Spinal cord (tissue), 10 donors: Measurements from ENCODE around the gene CAPZA1. TPM values are rescaled to one million over a fixed set of nuclear protein-coding genes. Genes with fewer than 3 reads are reported as not detected.

Experiments
- DNase-seq, 6 donors: peaks; one replicate each; pipeline versions ENCODE4 v3.0.0 to v3.0.0-alpha.2; 2013 to 2015; ENCODE audit warnings: low spot score in 6 of 6, low read depth in 4 of 6
- H3K27ac ChIP-seq: one replicate; pipeline ENCODE4 v1.5.1; 2013; ENCODE audit warnings: low read depth, low read length, control low read depth
- H3K27me3 ChIP-seq: one replicate; pipeline ENCODE4 v1.6.1; 2013; ENCODE audit warnings: low read length; ENCODE audit not compliant: control insufficient read depth, insufficient read depth
- H3K36me3 ChIP-seq: one replicate; pipeline ENCODE4 v1.6.1; 2013; ENCODE audit warnings: low read length; ENCODE audit not compliant: control insufficient read depth, insufficient read depth
- H3K4me1 ChIP-seq: one replicate; pipeline ENCODE4 v1.6.1; 2013; ENCODE audit warnings: low read length; ENCODE audit not compliant: control insufficient read depth, insufficient read depth
- H3K4me3 ChIP-seq: one replicate; pipeline ENCODE4 v1.5.1; 2013; ENCODE audit warnings: low read depth, low read length, control low read depth
- H3K9me3 ChIP-seq: one replicate; pipeline ENCODE4 v1.6.1; 2013; ENCODE audit warnings: low read length; ENCODE audit not compliant: control insufficient read depth, insufficient read depth
- WGBS: methylation state at CpG from one replicate; pipeline ENCODE4 v1.1.5; 2013; ENCODE audit warnings: missing lambda C conversion rate; ENCODE audit not compliant: insufficient coverage; 5-methylcytosine and 5-hydroxymethylcytosine counted together
- polyA plus RNA-seq, 2 donors: library from polyadenylated mRNA; unstranded; fragments of 120-200 nt; gene quantifications; one replicate each; pipeline ENCODE4 v1.2.1, GENCODE V29; 2013; ENCODE audit not compliant: insufficient read length in 2 of 2
- total RNA-seq, 2 donors: library from RNA; depleted of rRNA in 1 of 2; stranded (reverse); fragments of 120-200 nt in 1 of 2; fragments of >200 nt in 1 of 2; gene quantifications; one replicate each; pipeline versions ENCODE4 v1.2.3 to v1.2.4, GENCODE V29; 2013 to 2014
- donor health status: healthy.

The CAPZA1 gene
- total and polyA plus RNA-seq, 4 donors: 76.4 to 148 (median 98.1) TPM

DNA sequence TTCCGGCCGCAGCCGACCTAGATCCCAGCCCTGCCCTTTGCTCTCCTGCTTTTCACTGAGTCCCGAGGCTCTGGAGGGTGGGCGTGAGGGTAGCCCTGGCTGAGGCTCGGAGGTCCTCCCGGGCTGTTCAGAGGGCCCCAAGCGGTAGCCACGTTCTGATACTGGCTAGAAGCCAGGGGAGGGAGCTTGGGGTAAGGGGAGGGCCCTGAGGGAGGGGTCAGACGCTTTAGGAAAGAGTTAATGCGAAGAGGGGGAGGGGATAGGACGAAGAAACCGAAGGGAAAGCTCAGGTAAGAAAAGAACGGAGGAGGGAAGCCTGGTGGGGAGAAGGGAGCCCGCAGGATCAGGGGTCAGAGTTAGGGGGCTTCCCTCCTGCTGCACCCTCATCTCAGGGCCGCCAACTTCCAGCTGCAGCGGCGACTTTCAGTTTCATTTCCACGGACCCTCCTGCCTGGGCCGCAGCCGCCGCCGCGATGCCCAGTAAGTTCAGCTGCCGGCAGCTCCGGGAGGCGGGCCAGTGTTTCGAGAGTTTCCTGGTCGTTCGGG, 54.9 kb downstream of the CAPZA1 start, which contains the start of gene MOV10:
Gene MOV10, plus strand, starts transcription at position 220 of the 546 bp plus-strand sequence. Its CDS starts 254 bp downstream, at position 474.
- under 1% methylated on average over 28 of the region's 30 CpGs for WGBS
- H3K4me3 ChIP-seq: peak within 1 kb of the TSS; percentile 83
- H3K4me1 ChIP-seq: peaks cover 10% of the 10 kb centered on the region
- H3K27ac ChIP-seq: peak within 1 kb of the TSS; percentile 95
- DNase-seq: peak in 5 of 6 donors; percentile 42 to 83 (median 50)
- peaks cover 5% of the 10 kb centered on the region for H3K36me3 ChIP-seq
- no peaks in the 10 kb centered on the region for H3K9me3 ChIP-seq
- no peaks in the 10 kb centered on the region for H3K27me3 ChIP-seq

DNA sequence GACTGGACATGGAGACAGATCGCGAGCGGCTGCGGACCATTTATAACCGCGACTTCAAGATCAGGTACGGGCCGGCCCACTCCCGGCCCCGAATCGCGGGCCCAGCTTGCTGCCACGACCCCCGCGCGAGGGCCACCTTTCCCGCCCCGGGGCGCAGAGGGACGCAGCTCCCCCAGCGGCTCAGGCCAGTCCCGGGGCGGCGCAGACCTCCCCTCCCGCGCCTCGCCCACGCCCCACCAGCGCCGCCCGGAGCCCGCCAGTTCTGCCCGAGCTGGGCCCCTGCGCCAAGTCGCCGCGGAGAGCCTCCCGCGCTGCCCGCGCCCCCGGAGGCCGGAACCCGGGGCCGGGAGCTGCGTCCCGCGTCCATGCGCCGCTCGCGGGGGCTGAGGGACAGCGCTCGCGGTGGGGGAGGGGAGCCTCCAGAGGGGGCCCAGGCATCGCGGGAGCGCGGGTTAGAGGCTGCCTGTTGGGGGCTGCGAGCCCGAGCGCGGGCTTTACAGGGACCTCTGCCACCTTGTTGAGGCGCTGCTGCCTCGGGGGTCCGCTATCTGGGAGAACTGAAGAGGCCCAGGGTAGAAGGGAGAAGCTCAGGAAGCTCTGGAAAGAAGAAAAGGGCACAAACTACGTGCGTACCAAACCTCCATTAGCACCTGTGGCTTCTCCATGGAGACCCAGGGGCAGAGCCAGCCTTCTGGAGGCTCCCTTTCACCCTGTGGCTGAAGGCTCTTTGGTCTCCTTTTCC, 55.5 kb downstream of the CAPZA1 start:
- Histone ChIP-seq H3K27me3 (no peaks in the 10 kb centered on the region), H3K36me3 (peaks cover 3% of the 10 kb centered on the region), H3K27ac (peak overlapping the region; percentile 95), H3K4me1 (peaks cover 10% of the 10 kb centered on the region), H3K9me3 (no peaks in the 10 kb centered on the region), H3K4me3 (peak overlapping the region; percentile 83)
- peak in 5 of 6 donors; percentile 28 to 78 (median 39) for DNase-seq
- 0% methylated on average over 67 of the region's 68 CpGs for WGBS

DNA sequence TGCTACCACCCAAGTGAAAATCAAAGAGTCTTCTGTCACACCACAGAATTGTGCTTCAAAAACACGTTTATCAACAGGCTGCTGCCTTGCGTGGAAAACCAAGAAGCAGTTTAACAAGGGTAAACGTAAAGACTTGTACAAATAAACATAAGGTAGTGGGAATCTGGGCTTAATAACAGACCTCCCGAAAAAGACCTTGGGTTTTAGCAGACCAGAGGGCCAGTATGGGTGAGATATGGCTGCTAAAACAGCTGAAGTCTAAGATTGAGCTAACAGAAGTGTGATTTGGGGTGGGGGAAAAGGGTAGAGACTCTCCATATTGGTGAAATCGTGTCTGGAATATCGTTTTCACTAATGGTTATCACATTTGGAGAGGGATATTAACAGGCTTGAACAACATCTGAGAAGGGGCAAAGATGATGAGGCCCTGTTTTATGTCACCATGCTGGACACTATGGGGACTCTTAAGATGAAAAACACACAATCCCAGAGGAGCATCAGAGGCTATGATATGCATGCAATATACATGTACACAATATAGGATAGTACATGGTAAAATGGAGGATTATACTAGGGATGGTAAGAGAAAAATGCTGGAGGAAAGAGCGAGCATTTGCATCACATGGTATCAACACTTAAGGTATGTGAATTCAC, 56.2 kb downstream of the CAPZA1 start:
- Histone ChIP-seq H3K4me1 (peaks cover 10% of the 10 kb centered on the region), H3K4me3 (peak overlapping the region; percentile 83), H3K27ac (peak overlapping the region; percentile 86), H3K27me3 (no peaks in the 10 kb centered on the region), H3K9me3 (no peaks in the 10 kb centered on the region), H3K36me3 (no peaks in the 10 kb centered on the region)
- no peak for DNase-seq
- WGBS: 41% methylated on average over 5 of the region's 7 CpGs

DNA sequence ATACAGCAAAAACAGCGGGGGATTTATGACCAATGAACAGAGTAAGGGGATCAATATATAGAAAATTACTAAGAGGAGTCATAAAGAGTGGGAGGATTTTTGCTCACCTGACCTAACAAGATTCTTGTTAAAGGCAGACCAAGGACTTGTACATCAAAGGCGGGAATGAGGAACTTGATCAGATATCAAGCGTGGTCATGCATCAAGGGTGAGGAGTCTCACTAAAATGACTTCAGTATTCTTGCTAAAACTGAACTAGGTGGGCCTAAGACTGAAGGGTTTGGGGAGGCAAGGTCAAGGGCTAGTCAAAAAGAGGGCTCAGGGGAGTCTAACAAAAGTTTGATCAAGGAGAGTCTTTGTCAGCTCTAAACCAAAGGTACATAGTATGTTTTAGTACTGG, 56.9 kb downstream of the CAPZA1 start:
- no peak overlapping the region for H3K4me3 ChIP-seq
- no peak for DNase-seq
- 100% methylated on average over 2 of the region's 3 CpGs for WGBS
- H3K27ac ChIP-seq: no peak overlapping the region
- no peaks in the 10 kb centered on the region for H3K27me3 ChIP-seq
- H3K4me1 ChIP-seq: peaks cover 10% of the 10 kb centered on the region
- H3K9me3 ChIP-seq: no peaks in the 10 kb centered on the region
- H3K36me3 ChIP-seq: no peaks in the 10 kb centered on the region

DNA sequence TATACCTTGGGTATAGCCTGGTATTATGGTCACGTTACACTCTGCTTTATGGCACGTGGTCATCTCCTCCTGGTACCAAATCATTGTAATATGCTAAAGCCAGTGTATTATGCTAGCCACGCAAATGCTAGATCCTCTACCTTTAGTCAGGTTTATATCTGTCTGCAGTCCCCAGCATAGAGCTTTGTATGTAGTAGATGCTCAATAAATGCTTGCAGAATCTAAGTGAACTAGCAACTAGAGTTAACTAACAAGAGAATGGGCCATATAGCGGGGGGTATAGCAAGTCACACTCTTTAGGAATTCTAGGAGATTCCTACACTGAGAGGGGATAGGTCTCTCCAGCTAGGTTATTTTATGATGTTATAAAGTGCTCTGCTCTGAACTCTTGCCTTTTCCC, 57.9 kb downstream of the CAPZA1 start:
- no peaks in the 10 kb centered on the region for H3K27me3 ChIP-seq
- H3K36me3 ChIP-seq: no peaks in the 10 kb centered on the region
- no peak overlapping the region for H3K4me3 ChIP-seq
- H3K9me3 ChIP-seq: no peaks in the 10 kb centered on the region
- WGBS: 80% methylated on average over 1 of the region's 4 CpGs
- peaks cover 10% of the 10 kb centered on the region for H3K4me1 ChIP-seq
- DNase-seq: no peak
- H3K27ac ChIP-seq: no peak overlapping the region

DNA sequence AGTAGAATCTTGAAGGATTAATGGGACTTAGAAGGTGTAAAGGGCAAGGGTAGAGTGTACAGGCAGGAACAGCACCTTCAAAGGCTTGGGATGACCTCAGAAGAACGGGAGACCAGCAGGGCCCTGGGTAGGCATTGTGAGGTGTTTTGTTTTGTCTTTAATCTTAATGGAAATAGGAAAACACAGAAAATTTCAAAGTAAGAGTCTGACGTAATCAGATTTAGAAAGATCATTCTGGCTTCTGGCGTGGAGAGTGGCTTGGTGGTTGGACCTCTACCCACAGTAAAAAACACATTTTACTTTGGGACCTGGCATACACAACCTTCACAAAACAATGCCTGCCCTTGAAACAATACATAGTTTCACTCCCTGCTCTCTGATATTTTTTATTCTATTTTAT, 59.0 kb downstream of the CAPZA1 start:
- WGBS: 80% methylated on average over 1 of the region's 3 CpGs
- H3K36me3 ChIP-seq: no peaks in the 10 kb centered on the region
- H3K9me3 ChIP-seq: no peaks in the 10 kb centered on the region
- peaks cover 10% of the 10 kb centered on the region for H3K4me1 ChIP-seq
- no peak for DNase-seq
- no peaks in the 10 kb centered on the region for H3K27me3 ChIP-seq
- no peak overlapping the region for H3K27ac ChIP-seq
- no peak overlapping the region for H3K4me3 ChIP-seq

DNA sequence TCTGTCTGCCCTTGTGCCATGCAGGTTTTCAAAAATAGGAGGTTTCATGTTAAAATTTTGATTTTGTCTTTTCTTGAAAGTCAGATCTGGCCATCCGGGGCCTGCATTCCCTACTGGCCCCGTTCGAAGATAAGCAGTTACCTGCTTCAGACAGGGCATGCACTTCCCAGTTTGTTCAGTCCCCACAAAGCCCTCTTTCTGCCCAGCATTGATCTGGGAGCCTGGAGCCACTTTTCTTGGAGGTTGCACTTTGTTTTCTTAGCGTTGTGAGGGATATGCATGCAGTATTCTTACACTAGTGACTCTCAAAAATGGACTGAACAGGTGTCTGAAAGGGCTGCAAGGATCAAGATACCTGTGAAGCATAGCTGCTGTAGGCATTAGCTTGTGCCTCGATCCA, 66.3 kb downstream of the CAPZA1 start:
- Histone ChIP-seq H3K9me3 (no peaks in the 10 kb centered on the region), H3K4me1 (peaks cover 7% of the 10 kb centered on the region), H3K27me3 (no peaks in the 10 kb centered on the region), H3K4me3 (no peak overlapping the region), H3K36me3 (peaks cover 24% of the 10 kb centered on the region), H3K27ac (no peak overlapping the region)
- DNase-seq: no peak
- WGBS: 95% methylated on average over 4 of the region's 5 CpGs

DNA sequence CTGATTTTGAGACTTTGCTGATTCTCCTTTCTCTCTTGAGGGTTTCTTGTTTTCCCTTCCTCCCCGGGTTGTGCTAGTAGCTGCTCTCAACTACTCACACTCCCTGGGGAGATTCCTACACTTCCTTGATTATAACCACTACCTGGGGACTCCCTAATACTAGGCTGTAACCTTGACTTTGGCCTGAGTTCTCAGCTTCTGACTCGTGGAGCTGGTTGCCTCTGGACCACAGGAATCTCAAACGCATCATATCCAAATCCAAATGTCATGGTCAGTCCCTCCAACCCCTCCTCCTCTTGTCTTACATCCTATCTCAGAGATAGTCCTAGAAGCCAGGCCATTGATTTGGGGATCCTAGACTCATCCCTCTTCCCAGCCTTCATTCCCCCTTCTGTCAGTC, 66.8 kb downstream of the CAPZA1 start:
- DNase-seq: no peak
- H3K9me3 ChIP-seq: no peaks in the 10 kb centered on the region
- H3K27ac ChIP-seq: no peak overlapping the region
- H3K27me3 ChIP-seq: no peaks in the 10 kb centered on the region
- peaks cover 25% of the 10 kb centered on the region for H3K36me3 ChIP-seq
- peaks cover 7% of the 10 kb centered on the region for H3K4me1 ChIP-seq
- 79% methylated on average over 3 of the region's 3 CpGs for WGBS
- H3K4me3 ChIP-seq: no peak overlapping the region

DNA sequence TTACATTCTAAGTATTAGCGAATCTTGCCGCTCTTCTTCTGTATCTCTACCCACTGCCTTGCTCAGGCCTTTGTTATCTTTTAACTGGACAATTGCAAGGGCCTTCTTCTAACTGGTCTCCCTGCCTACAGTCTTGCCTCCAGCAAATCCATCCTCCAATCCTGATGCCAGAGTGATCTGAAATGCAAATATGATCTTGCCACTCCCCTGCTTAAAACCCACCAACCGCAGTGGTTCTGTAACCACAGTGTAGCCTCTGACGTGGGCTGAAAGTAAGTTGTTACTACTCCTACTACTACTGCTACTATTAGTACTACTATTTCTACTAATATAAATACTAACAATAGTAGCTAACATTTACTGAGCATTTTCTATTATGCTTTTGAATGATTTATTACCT, 67.2 kb downstream of the CAPZA1 start:
- Histone ChIP-seq H3K4me3 (no peak overlapping the region), H3K4me1 (peaks cover 7% of the 10 kb centered on the region), H3K9me3 (no peaks in the 10 kb centered on the region), H3K27me3 (no peaks in the 10 kb centered on the region), H3K36me3 (peaks cover 29% of the 10 kb centered on the region), H3K27ac (no peak overlapping the region)
- 95% methylated on average over 2 of the region's 4 CpGs for WGBS
- DNase-seq: no peak
